ENCODE measurements around the gene FAR1.
"Not testable (repeated sequence)": the region's sequence is repeated elsewhere in the genome, so short reads cannot be mapped to it uniquely, and the experiment has no call there.

Gene FAR1

GRCh38 chr11:13668102-13668956 is at the start of gene FAR1:
Gene FAR1 (plus strand): TSS chr11:13668668. CDS start chr11:13694766, 26,098 bp downstream.
- DNase-seq (ENCODE audit: low read depth in 1 of 2, low spot score in 1 of 2): peak; percentile 94 to 98
- TF ChIP-seq JUND (IDR thresholded peaks at IDR 0.05; ENCODE audit: low read depth): no peak
- in situ Hi-C loops (cut with HindIII; ENCODE audit: low pct_unique_long_range_greater_than_20kb, low sequenced_read_pairs): no loop called here

DNA sequence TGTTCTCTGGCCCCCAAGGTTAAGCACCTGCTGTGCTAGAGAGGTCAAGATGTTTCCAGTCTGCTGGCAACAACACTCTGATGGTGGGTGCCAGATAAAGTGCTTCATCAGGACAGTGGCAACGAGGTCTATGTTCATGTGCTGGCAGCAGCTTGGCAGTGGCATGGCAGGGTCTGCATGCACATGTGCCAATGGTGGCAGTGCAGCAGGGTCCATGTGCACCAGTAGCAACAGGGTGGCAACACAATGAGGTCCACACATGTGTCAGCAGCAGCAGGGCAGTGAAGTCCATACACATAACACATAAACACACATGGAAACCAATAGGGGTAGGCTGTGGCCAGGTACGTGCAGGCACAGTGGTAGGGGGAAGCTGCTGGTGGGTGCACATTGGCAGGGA is 48.4 kb upstream of the FAR1 start:
- in situ Hi-C loops (cut with HindIII; ENCODE audit: low pct_unique_long_range_greater_than_20kb, low sequenced_read_pairs): no loop called here
- no peak for DNase-seq (ENCODE audit: low read depth in 1 of 2, low spot score in 1 of 2)
- no peak for TF ChIP-seq JUND (IDR thresholded peaks at IDR 0.05; ENCODE audit: low read depth)

- in situ Hi-C loops (cut with HindIII; ENCODE audit: low pct_unique_long_range_greater_than_20kb, low sequenced_read_pairs): not testable (repeated sequence)
These were observed 41.6 kb upstream of the FAR1 start for GRCh38 chr11:13626818-13627217.

DNA sequence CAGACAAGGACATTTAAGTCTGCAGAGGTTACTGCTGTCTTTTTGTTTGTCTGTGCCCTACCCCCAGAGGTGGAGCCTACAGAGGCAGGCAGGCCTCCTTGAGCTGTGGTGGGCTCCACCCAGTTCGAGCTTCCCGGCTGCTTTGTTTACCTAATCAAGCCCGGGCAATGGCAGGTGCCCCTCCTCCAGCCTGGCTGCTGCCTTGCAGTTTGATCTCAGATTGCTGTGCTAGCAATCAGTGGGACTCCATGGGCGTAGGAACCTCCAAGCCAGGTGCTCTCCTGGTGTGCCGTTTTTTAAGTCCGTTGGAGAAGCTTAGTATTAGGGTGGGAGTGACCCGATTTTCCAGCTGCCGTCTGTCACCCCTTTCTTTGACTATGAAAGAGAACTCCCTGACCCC is 39.8 kb upstream of the FAR1 start:
- in situ Hi-C loops (cut with HindIII; ENCODE audit: low pct_unique_long_range_greater_than_20kb, low sequenced_read_pairs); DNase-seq (ENCODE audit: low read depth in 1 of 2, low spot score in 1 of 2): not testable (repeated sequence)

More at GRCh38 chr11:13626818-13627217, 41.6 kb upstream of the FAR1 start:
- not testable (repeated sequence) for DNase-seq (ENCODE audit: low read depth in 1 of 2, low spot score in 1 of 2)

GRCh38 chr11:13629779-13630178 is 38.7 kb upstream of the FAR1 start:
- no peak for DNase-seq (ENCODE audit: low read depth in 1 of 2, low spot score in 1 of 2)
- in situ Hi-C loops (cut with HindIII; ENCODE audit: low pct_unique_long_range_greater_than_20kb, low sequenced_read_pairs): no loop called here
- TF ChIP-seq JUND (IDR thresholded peaks at IDR 0.05; ENCODE audit: low read depth): no peak

- in situ Hi-C loops (cut with HindIII; ENCODE audit: low pct_unique_long_range_greater_than_20kb, low sequenced_read_pairs): no loop called here
- no peak for DNase-seq (ENCODE audit: low read depth in 1 of 2, low spot score in 1 of 2)
These were observed 33.2 kb upstream of the FAR1 start for GRCh38 chr11:13635290-13635689.

DNA sequence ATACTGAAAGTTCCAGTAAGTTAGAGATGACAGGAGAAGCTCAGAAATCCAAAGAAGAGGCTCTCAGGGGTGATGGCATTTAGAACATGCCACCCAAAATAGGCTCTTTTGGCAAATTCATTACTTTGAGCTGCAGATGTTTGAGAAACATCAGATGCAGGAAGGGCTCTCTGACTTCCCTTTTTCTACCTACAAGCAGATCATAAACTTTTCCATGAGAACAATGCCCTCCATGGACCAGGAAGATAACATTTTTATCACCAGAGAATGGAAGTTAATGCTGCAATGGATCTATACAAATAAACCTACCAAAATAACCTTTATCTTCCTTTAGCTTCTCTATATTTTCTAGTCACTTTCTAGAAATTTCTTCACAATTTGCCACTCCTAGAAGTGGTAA is 32.7 kb upstream of the FAR1 start:
- no peak for DNase-seq (ENCODE audit: low read depth in 1 of 2, low spot score in 1 of 2)
- TF ChIP-seq JUND (IDR thresholded peaks at IDR 0.05; ENCODE audit: low read depth): no peak
- in situ Hi-C loops (cut with HindIII; ENCODE audit: low pct_unique_long_range_greater_than_20kb, low sequenced_read_pairs): no loop called here

More at GRCh38 chr11:13635290-13635689, 33.2 kb upstream of the FAR1 start:
- TF ChIP-seq JUND (IDR thresholded peaks at IDR 0.05; ENCODE audit: low read depth): no peak

- TF ChIP-seq JUND (IDR thresholded peaks at IDR 0.05; ENCODE audit: low read depth): no peak
- no peak for DNase-seq (ENCODE audit: low read depth in 1 of 2, low spot score in 1 of 2)
- in situ Hi-C loops (cut with HindIII; ENCODE audit: low pct_unique_long_range_greater_than_20kb, low sequenced_read_pairs): no loop called here
These were observed 31.1 kb upstream of the FAR1 start for GRCh38 chr11:13637125-13638069.

DNA sequence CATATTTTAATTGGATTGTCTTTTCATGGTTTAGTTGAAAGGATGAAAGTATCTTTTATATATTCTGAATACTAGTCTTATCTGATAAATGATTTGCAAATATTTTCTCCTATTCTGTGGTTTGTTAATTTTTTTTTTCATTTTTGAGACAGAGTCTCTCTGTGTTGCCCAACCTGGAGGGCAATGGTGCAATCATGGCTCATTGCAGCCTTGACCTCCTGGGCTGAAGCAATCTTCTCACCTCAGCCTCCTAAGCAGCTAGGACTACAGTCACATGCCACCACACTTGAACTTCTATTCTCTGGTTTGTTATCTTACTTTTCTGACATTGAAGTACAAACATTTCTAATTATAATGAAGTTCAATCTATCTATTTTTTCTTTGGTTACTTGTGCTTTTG is 30.0 kb upstream of the FAR1 start:
- TF ChIP-seq JUND (IDR thresholded peaks at IDR 0.05; ENCODE audit: low read depth): no peak
- in situ Hi-C loops (cut with HindIII; ENCODE audit: low pct_unique_long_range_greater_than_20kb, low sequenced_read_pairs): no loop called here
- DNase-seq (ENCODE audit: low read depth in 1 of 2, low spot score in 1 of 2): no peak

DNA sequence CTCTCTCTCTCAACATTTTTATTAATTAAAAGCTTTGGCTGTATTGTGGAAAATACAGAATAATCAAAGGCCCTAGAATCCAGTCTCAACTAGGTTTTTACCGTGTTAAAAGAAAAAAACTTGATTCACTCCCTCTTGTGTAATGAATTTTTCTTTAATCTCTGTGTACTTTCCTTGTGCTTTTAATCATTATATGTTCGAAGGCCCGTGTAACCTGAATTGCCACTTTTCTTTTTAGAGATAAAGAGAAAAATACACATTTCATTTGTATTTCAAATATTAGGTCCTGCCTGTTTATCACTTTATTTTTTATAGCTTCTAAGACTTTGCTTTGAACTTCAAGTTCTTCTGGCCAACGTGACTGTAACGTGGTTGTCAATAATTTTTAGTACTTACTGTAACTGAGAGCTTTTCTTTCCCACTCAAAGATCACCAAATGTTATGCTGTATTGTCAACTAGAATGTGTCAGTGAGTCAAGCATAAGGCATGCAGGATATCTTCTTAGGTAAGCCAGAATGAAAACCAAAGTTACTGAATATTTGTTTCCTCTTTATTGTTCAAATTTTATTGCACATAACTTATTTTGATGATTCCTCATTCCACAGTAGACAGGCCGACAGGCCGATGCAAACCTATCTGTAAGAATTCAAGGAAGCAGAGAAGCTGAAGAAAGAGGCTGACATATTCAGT is 23.3 kb upstream of the FAR1 start:
- DNase-seq (ENCODE audit: low read depth in 1 of 2, low spot score in 1 of 2): no peak

GRCh38 chr11:13647391-13647790 is 21.1 kb upstream of the FAR1 start:
- DNase-seq (ENCODE audit: low read depth in 1 of 2, low spot score in 1 of 2): no peak
- in situ Hi-C loops (cut with HindIII; ENCODE audit: low pct_unique_long_range_greater_than_20kb, low sequenced_read_pairs): no loop called here
- TF ChIP-seq JUND (IDR thresholded peaks at IDR 0.05; ENCODE audit: low read depth): no peak

More for the DNA sequence above, 23.3 kb upstream of the FAR1 start:
- in situ Hi-C loops (cut with HindIII; ENCODE audit: low pct_unique_long_range_greater_than_20kb, low sequenced_read_pairs): no loop called here
- no peak for TF ChIP-seq JUND (IDR thresholded peaks at IDR 0.05; ENCODE audit: low read depth)

- in situ Hi-C loops (cut with HindIII; ENCODE audit: low pct_unique_long_range_greater_than_20kb, low sequenced_read_pairs): no loop called here
- DNase-seq (ENCODE audit: low read depth in 1 of 2, low spot score in 1 of 2): no peak
- TF ChIP-seq JUND (IDR thresholded peaks at IDR 0.05; ENCODE audit: low read depth): no peak
These were observed 18.8 kb upstream of the FAR1 start for GRCh38 chr11:13649619-13650018.

- DNase-seq (ENCODE audit: low read depth in 1 of 2, low spot score in 1 of 2); in situ Hi-C loops (cut with HindIII; ENCODE audit: low pct_unique_long_range_greater_than_20kb, low sequenced_read_pairs): not testable (repeated sequence)
These were observed 17.0 kb upstream of the FAR1 start for GRCh38 chr11:13651515-13651914.
